ENCODE results near the gene KDM7A.
"Not testable (repeated sequence)": the region's sequence is repeated elsewhere in the genome, so short reads cannot be mapped to it uniquely, and the experiment has no call there.

KDM7A gene

DNA sequence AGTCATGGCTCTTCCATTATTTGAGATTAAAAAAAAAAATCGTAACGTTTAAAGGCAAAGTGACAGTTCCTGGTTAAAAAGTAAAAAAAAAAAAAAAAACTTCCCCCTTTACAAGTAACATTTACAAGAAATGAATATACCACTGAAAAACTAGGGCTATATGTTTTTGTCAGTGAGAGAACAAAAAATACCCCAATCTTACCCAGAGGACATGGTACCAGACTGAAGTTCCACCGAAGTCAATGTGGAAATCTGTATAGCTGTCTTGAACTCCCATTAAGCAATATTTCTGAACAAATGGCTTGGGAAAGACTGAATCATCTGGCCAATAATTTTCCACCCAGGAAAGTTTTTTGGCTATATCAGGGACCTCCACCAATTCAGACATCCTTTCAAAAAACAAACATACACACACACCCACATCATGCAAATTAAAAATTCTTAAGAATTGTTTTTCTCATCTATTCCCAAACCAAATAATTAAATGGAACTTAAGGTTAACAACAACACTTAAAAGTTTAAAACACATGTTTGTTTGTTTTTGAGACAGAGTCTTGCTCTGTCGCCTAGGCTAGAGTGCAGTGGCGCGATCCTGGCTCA, 50.2 kb downstream of the KDM7A start:
- Histone ChIP-seq H3K27me3 (ENCODE audit: control insufficient read depth, insufficient read depth, low read length) (no peaks in the 10 kb centered on the region), H3K9ac (ENCODE audit: low read depth, low read length) (no peak overlapping the region), H3K9me3 (ENCODE audit: control insufficient read depth, insufficient read depth, low read length) (no peaks in the 10 kb centered on the region), H3K4me1 (ENCODE audit: control insufficient read depth, insufficient read depth, low read length) (no peaks in the 10 kb centered on the region), H3K4me3 (ENCODE audit: low read depth, low read length) (no peak overlapping the region), H3K27ac (ENCODE audit: low read depth, low read length) (no peak overlapping the region), H3K36me3 (ENCODE audit: control insufficient read depth, insufficient read depth, low read length) (peaks cover 16% of the 10 kb centered on the region)

DNA sequence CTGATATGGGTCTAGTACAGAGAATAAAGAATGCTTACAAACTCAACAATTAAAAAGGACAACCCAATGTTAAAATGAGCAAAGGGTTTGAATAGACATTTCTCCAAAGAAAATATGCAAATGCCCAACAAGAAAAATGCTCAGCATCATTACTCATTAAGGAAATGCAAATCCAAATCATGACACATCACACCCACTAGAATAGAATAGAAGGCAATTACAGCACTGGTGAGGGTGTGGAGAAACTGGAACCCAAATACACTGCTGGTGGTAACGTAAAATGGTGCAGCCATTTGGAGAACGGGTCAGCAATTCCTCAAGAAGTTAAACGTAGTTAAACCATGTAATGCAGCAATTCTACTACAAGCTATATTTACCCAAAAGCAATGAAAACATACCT, 53.8 kb downstream of the KDM7A start:
- Histone ChIP-seq H3K4me3 (ENCODE audit: low read depth, low read length) (no peak overlapping the region), H3K9ac (ENCODE audit: low read depth, low read length) (no peak overlapping the region), H3K27ac (ENCODE audit: low read depth, low read length) (no peak overlapping the region), H3K27me3 (ENCODE audit: control insufficient read depth, insufficient read depth, low read length) (no peaks in the 10 kb centered on the region), H3K4me1 (ENCODE audit: control insufficient read depth, insufficient read depth, low read length) (no peaks in the 10 kb centered on the region), H3K9me3 (ENCODE audit: control insufficient read depth, insufficient read depth, low read length) (no peaks in the 10 kb centered on the region), H3K36me3 (ENCODE audit: control insufficient read depth, insufficient read depth, low read length) (peaks cover 11% of the 10 kb centered on the region; the same call in 1 of the 2 replicates)

DNA sequence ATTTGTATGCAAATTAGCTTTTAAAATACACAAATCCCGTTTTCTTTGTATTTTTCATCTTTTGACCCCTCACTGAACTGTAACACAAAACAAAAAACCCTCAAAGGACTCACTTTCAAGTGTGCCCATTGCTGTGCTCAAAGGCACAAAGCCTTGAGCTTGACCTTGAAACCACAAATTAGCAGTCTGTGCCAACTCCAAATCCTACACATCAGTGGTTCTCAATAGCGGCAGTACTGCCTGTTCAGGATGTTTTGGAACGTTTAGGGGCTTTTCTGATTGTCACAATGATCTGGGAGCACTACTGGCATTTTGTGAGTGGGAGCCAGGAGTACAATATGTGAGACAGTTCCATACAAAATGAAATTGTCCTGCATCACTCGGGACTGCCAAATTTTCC, 55.5 kb downstream of the KDM7A start:
- no peaks in the 10 kb centered on the region for H3K27me3 ChIP-seq (ENCODE audit: control insufficient read depth, insufficient read depth, low read length)
- H3K27ac ChIP-seq (ENCODE audit: low read depth, low read length), result no peak overlapping the region
- H3K4me3 ChIP-seq (ENCODE audit: low read depth, low read length), result no peak overlapping the region
- no peaks in the 10 kb centered on the region for H3K4me1 ChIP-seq (ENCODE audit: control insufficient read depth, insufficient read depth, low read length)
- peaks cover 7% of the 10 kb centered on the region; the same call in 1 of the 2 replicates for H3K36me3 ChIP-seq (ENCODE audit: control insufficient read depth, insufficient read depth, low read length)
- no peak overlapping the region for H3K9ac ChIP-seq (ENCODE audit: low read depth, low read length)
- H3K9me3 ChIP-seq (ENCODE audit: control insufficient read depth, insufficient read depth, low read length), result no peaks in the 10 kb centered on the region

DNA sequence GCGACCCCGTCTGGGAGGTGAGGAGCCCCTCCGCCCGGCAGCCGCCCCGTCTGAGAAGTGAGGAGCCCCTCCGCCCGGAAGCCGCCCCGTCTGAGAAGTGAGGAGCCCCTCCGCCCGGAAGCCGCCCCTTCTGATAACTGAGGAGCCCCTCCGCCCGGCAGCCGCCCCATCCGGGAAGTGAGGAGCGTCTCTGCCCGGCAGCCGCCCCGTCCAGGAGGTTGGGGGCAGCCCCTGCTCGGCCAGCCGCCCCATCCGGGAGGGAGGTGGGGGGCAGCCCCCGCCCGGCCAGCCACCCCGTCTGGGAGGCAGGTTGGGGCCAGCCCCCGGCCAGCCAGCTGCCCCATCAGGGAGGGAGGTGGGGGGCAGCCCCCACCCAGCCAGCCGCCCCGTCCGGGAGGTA, 62.0 kb downstream of the KDM7A start:
- not testable (repeated sequence) for H3K9me3 ChIP-seq (ENCODE audit: control insufficient read depth, insufficient read depth, low read length)

DNA sequence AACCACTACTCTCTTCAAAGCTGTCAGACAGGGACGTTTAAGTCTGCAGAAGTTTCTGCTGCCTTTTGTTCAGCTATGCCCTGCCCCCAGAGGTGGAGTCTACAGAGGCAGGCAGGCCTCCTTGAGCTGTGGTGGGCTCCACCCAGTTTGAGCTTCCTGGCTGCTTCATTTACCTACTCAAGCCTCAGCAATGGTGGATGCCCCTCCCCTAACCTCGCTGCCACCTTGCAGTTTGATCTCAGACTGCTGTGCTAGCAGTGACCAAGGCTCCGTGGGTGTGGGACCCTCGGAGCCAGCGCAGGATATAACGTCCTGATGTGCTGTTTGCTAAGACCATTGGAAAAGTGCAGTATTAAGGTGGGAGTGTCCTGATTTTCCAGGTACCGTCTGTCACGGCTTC, 68.0 kb downstream of the KDM7A start:
- H3K36me3 ChIP-seq (ENCODE audit: control insufficient read depth, insufficient read depth, low read length), result peaks cover 31% of the 10 kb centered on the region
- not testable (repeated sequence) for H3K9ac ChIP-seq (ENCODE audit: low read depth, low read length); H3K4me3 ChIP-seq (ENCODE audit: low read depth, low read length); H3K27ac ChIP-seq (ENCODE audit: low read depth, low read length); H3K27me3 ChIP-seq (ENCODE audit: control insufficient read depth, insufficient read depth, low read length); H3K9me3 ChIP-seq (ENCODE audit: control insufficient read depth, insufficient read depth, low read length); H3K4me1 ChIP-seq (ENCODE audit: control insufficient read depth, insufficient read depth, low read length)

More for the DNA sequence above, 62.0 kb downstream of the KDM7A start:
- H3K4me3 ChIP-seq (ENCODE audit: low read depth, low read length); H3K9ac ChIP-seq (ENCODE audit: low read depth, low read length); H3K4me1 ChIP-seq (ENCODE audit: control insufficient read depth, insufficient read depth, low read length); H3K27me3 ChIP-seq (ENCODE audit: control insufficient read depth, insufficient read depth, low read length); H3K27ac ChIP-seq (ENCODE audit: low read depth, low read length): not testable (repeated sequence)
- H3K36me3 ChIP-seq (ENCODE audit: control insufficient read depth, insufficient read depth, low read length), result peaks cover 25% of the 10 kb centered on the region

GRCh38 chr7:140096459-140096858, 80.3 kb downstream of the KDM7A start:
- Histone ChIP-seq H3K4me3 (ENCODE audit: low read depth, low read length) (no peak overlapping the region), H3K4me1 (ENCODE audit: control insufficient read depth, insufficient read depth, low read length) (no peaks in the 10 kb centered on the region), H3K36me3 (ENCODE audit: control insufficient read depth, insufficient read depth, low read length) (peaks cover 74% of the 10 kb centered on the region), H3K9ac (ENCODE audit: low read depth, low read length) (no peak overlapping the region), H3K27ac (ENCODE audit: low read depth, low read length) (no peak overlapping the region), H3K27me3 (ENCODE audit: control insufficient read depth, insufficient read depth, low read length) (no peaks in the 10 kb centered on the region), H3K9me3 (ENCODE audit: control insufficient read depth, insufficient read depth, low read length) (no peaks in the 10 kb centered on the region)

DNA sequence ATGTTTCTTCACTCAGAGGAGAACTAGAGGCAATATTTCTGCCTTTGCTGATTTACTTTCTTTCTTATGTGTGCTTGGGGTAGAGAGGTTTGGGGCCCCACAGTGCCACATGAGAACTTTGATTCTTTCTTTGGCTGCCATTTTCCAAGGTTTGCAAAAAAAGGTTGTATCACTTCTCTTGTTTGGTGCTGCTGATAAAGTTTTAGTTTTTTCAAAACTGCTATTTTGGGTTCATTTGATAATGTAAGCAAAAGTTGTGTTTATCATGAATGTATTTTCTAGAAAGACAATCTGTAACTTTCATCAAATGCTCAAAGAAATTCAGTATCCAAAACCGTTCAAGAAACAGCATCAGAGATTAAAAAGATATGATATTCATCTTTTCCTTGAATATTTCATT, 83.4 kb downstream of the KDM7A start:
- Histone ChIP-seq H3K4me3 (ENCODE audit: low read depth, low read length) (no peak overlapping the region), H3K27ac (ENCODE audit: low read depth, low read length) (no peak overlapping the region), H3K9me3 (ENCODE audit: control insufficient read depth, insufficient read depth, low read length) (no peaks in the 10 kb centered on the region), H3K27me3 (ENCODE audit: control insufficient read depth, insufficient read depth, low read length) (no peaks in the 10 kb centered on the region), H3K36me3 (ENCODE audit: control insufficient read depth, insufficient read depth, low read length) (peaks cover 73% of the 10 kb centered on the region), H3K9ac (ENCODE audit: low read depth, low read length) (no peak overlapping the region), H3K4me1 (ENCODE audit: control insufficient read depth, insufficient read depth, low read length) (no peaks in the 10 kb centered on the region)

DNA sequence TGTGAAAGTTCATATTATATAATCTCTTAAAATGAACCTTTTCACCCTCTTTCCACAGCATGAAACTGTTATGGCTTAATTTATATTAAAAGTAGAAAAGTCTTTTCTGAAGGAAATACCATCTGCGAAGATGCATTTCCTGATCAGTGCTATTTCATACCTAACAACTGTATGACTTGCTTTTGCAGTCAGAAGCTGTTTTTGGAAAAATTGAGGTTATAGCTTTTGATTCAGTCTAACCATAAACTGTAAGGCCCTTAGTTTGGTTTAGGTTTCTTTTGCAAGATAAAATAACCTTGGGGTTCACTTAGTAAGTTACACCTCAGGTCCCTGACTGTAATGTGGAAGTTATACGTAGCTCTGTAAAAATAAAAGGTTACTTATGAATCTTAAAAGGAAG, 91.3 kb downstream of the KDM7A start:
- Histone ChIP-seq H3K27me3 (ENCODE audit: control insufficient read depth, insufficient read depth, low read length) (no peaks in the 10 kb centered on the region), H3K36me3 (ENCODE audit: control insufficient read depth, insufficient read depth, low read length) (peaks cover 9% of the 10 kb centered on the region; the same call in 1 of the 2 replicates), H3K27ac (ENCODE audit: low read depth, low read length) (no peak overlapping the region), H3K4me3 (ENCODE audit: low read depth, low read length) (no peak overlapping the region), H3K9ac (ENCODE audit: low read depth, low read length) (no peak overlapping the region), H3K4me1 (ENCODE audit: control insufficient read depth, insufficient read depth, low read length) (peaks cover 9% of the 10 kb centered on the region), H3K9me3 (ENCODE audit: control insufficient read depth, insufficient read depth, low read length) (no peaks in the 10 kb centered on the region)

GRCh38 chr7:140084972-140085371, 91.8 kb downstream of the KDM7A start:
- no peak overlapping the region for H3K4me3 ChIP-seq (ENCODE audit: low read depth, low read length)
- 0 out of 2 replicates have a peak, but pooled peaks cover 5% of the 10 kb centered on the region for H3K36me3 ChIP-seq (ENCODE audit: control insufficient read depth, insufficient read depth, low read length)
- H3K27me3 ChIP-seq (ENCODE audit: control insufficient read depth, insufficient read depth, low read length), result no peaks in the 10 kb centered on the region
- no peak overlapping the region for H3K9ac ChIP-seq (ENCODE audit: low read depth, low read length)
- H3K9me3 ChIP-seq (ENCODE audit: control insufficient read depth, insufficient read depth, low read length), result no peaks in the 10 kb centered on the region
- no peak overlapping the region for H3K27ac ChIP-seq (ENCODE audit: low read depth, low read length)
- H3K4me1 ChIP-seq (ENCODE audit: control insufficient read depth, insufficient read depth, low read length), result peaks cover 9% of the 10 kb centered on the region

- no peak overlapping the region for H3K27ac ChIP-seq (ENCODE audit: low read depth, low read length)
- H3K4me1 ChIP-seq (ENCODE audit: control insufficient read depth, insufficient read depth, low read length), result peaks cover 9% of the 10 kb centered on the region
- 0 out of 2 replicates have a peak, but pooled peaks cover 3% of the 10 kb centered on the region for H3K36me3 ChIP-seq (ENCODE audit: control insufficient read depth, insufficient read depth, low read length)
Measured at GRCh38 chr7:140084142-140084655, 92.6 kb downstream of the KDM7A start.

DNA sequence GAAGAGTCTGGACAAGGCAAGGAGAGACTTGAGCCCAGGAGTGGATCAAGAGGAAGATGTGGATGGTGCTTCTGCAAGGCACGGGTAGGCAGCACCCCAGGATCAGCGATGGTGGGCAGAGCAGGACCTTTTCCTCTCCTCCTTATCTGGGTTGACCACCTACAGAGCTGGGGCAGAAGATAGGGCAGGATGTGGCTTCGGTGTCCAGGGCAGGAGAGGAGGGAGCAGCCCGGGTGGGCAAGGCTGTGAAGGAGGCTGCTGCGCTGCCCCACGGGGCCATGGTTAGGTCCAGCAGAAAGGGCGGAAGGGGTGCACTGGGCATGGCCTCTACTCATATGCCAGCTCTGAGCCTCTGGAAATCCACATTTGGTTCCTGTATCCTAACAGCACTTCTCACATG, 94.0 kb downstream of the KDM7A start:
- no peaks in the 10 kb centered on the region for H3K27me3 ChIP-seq (ENCODE audit: control insufficient read depth, insufficient read depth, low read length)
- no peak overlapping the region for H3K4me3 ChIP-seq (ENCODE audit: low read depth, low read length)
- no peaks in the 10 kb centered on the region for H3K36me3 ChIP-seq (ENCODE audit: control insufficient read depth, insufficient read depth, low read length)
- peaks cover 9% of the 10 kb centered on the region for H3K4me1 ChIP-seq (ENCODE audit: control insufficient read depth, insufficient read depth, low read length)
- no peak overlapping the region for H3K9ac ChIP-seq (ENCODE audit: low read depth, low read length)
- no peaks in the 10 kb centered on the region for H3K9me3 ChIP-seq (ENCODE audit: control insufficient read depth, insufficient read depth, low read length)
- no peak overlapping the region for H3K27ac ChIP-seq (ENCODE audit: low read depth, low read length)

More at GRCh38 chr7:140084142-140084655, 92.6 kb downstream of the KDM7A start:
- Histone ChIP-seq H3K9me3 (ENCODE audit: control insufficient read depth, insufficient read depth, low read length) (no peaks in the 10 kb centered on the region), H3K27me3 (ENCODE audit: control insufficient read depth, insufficient read depth, low read length) (no peaks in the 10 kb centered on the region), H3K9ac (ENCODE audit: low read depth, low read length) (no peak overlapping the region), H3K4me3 (ENCODE audit: low read depth, low read length) (no peak overlapping the region)

Measured in HUES48 (cell line).